Astrocyte of the spinal cord (primary cell): ENCODE measurements around the gene OR8A1.

Experiments
- DNase-seq: peaks from one replicate; pipeline ENCODE4 v3.0.0; 2011; ENCODE audit warnings: low read depth, low spot score
- H3K4me3 ChIP-seq: 2 replicates; pipeline ENCODE4 v1.5.1; 2011; ENCODE audit warnings: low read depth, mild to moderate bottlenecking, low read length, moderate library complexity
- CTCF ChIP-seq: IDR thresholded peaks from 2 replicates; pipeline ENCODE4 v1.5.1; 2012; ENCODE audit warnings: low read depth, mild to moderate bottlenecking, low read length, inconsistent platforms
- in situ Hi-C: cut with HindIII; loops from 2 replicates; pipeline ENCODE4 v1.10.0; 2017; ENCODE audit warnings: low sequenced_read_pairs

The OR8A1 gene

GRCh38 chr11:124612567-124613246 lies 42.9 kb downstream of the OR8A1 start:
- in situ Hi-C loops = no loop called here

DNA sequence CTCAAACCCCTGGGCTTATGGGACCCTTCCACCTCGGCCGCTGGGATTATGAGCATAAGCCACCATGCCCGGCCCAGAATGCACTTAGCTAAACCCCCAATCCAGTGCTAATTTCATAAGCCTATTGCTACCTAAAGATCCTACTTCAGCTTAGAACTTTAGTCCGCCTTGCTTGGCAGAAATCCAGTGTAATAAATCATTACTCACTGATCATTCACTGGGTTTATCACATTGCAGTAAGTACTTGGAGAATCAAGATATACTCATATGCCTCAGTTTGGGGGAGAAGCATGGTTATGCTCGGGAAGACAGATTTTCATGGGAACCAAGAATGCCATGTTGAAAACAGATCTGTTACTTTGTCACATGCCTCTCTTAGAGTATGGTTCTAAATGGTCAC lies 49.1 kb downstream of the OR8A1 start:
- no peak for TF ChIP-seq CTCF
- DNase-seq = no peak
- in situ Hi-C loops = no loop called here
- no peak overlapping the region for H3K4me3 ChIP-seq

More at GRCh38 chr11:124612567-124613246, 42.9 kb downstream of the OR8A1 start:
- no peak overlapping the region for H3K4me3 ChIP-seq
- no peak for TF ChIP-seq CTCF
- no peak for DNase-seq
